Daoy (cell line): ENCODE data around the gene SH3GL3. TPM values are rescaled to one million over a fixed set of nuclear protein-coding genes. Genes with fewer than 3 reads are reported as not detected.
A peak's percentile ranks its signal among the peaks of the same experiment; 100 is the strongest.

ENCODE experiments used
- DNase-seq: peaks from one replicate; pipeline ENCODE4 v3.0.0-alpha.2; 2015; ENCODE audit warnings: low read depth
- total RNA-seq: library from RNA; depleted of rRNA; stranded (reverse); fragments of >200 nt; shearing (Covaris generic); gene quantifications from 2 replicates; pipeline ENCODE4 v1.2.3, GENCODE V29; 2014

Gene SH3GL3
- total RNA-seq, 1 experiment from 2014 or later: 1.4 TPM

GRCh38 chr15:83462026-83462425, 14.9 kb downstream of the SH3GL3 start:
- no peak for DNase-seq

GRCh38 chr15:83462953-83463433, 15.9 kb downstream of the SH3GL3 start:
- no peak for DNase-seq

GRCh38 chr15:83470887-83471286, 23.7 kb downstream of the SH3GL3 start:
- DNase-seq: no peak

- no peak for DNase-seq
These were observed 24.2 kb downstream of the SH3GL3 start for GRCh38 chr15:83471307-83471866.

GRCh38 chr15:83472151-83472550, 25.0 kb downstream of the SH3GL3 start:
- DNase-seq: no peak

GRCh38 chr15:83472797-83473196, 25.7 kb downstream of the SH3GL3 start:
- DNase-seq: no peak

GRCh38 chr15:83474578-83474977, 27.4 kb downstream of the SH3GL3 start:
- DNase-seq: no peak

GRCh38 chr15:83475551-83475950, 28.4 kb downstream of the SH3GL3 start:
- peak; percentile 45 for DNase-seq

GRCh38 chr15:83476066-83476465, 28.9 kb downstream of the SH3GL3 start:
- DNase-seq: no peak

GRCh38 chr15:83476708-83477107, 29.6 kb downstream of the SH3GL3 start:
- DNase-seq: no peak

GRCh38 chr15:83477172-83477807, 30.1 kb downstream of the SH3GL3 start:
- DNase-seq: no peak

- no peak for DNase-seq
These were observed 30.8 kb downstream of the SH3GL3 start for GRCh38 chr15:83477808-83478537.

- no peak for DNase-seq
These were observed 36.5 kb downstream of the SH3GL3 start for GRCh38 chr15:83483612-83484011.

- DNase-seq: no peak
These were observed 37.5 kb downstream of the SH3GL3 start for GRCh38 chr15:83484636-83485035.

- DNase-seq: no peak
These were observed 39.2 kb downstream of the SH3GL3 start for GRCh38 chr15:83486363-83486762.

GRCh38 chr15:83487519-83487918, 40.4 kb downstream of the SH3GL3 start:
- DNase-seq: no peak

- DNase-seq: no peak
These were observed 42.5 kb downstream of the SH3GL3 start for GRCh38 chr15:83489690-83490089.

- no peak for DNase-seq
These were observed 44.3 kb downstream of the SH3GL3 start for GRCh38 chr15:83491486-83491885.

GRCh38 chr15:83496766-83497165, 49.6 kb downstream of the SH3GL3 start:
- DNase-seq: no peak

GRCh38 chr15:83498374-83498773, 51.2 kb downstream of the SH3GL3 start:
- DNase-seq: no peak

- DNase-seq: no peak
These were observed 51.7 kb downstream of the SH3GL3 start for GRCh38 chr15:83498801-83499200.

GRCh38 chr15:83499476-83499875, 52.3 kb downstream of the SH3GL3 start:
- DNase-seq: no peak
